ENCODE results near the gene CACNG4.

DNA sequence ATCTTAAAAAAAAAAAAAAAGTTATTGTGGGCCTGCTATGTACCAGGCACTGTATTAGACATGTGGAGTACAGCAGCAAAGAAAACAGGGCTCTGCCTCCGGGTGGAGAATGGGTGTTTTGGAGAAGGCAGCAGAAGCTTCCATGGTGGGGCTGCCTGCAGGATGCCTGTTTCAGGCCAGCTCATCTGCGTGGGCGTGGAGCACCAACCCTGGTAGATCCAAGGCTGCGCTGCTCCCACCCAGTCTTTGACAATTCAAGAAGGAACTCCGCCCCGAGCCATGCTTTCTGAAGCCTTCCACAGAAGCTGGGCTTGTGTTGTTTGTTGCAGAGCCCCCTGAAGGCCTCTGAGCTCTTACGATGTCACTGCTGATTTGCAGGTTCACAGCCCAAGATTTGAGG is 56.7 kb downstream of the CACNG4 start:
- TF ChIP-seq CTCF (IDR thresholded peaks at IDR 0.05 in 8 of 11, conservative IDR thresholded peaks at IDR 0.05 in 3 of 11) = no peak
- TF ChIP-seq POLR2AphosphoS5 (IDR thresholded peaks at IDR 0.05) = no peak

Measured in spleen (tissue), 7 donors.